OCI-LY1 (cell line): ENCODE results near the gene VPS52.
A peak's percentile ranks its signal among the peaks of the same experiment; 100 is the strongest.

ENCODE experiments used
- H2AFZ ChIP-seq: fragments of 200-600 bp; sonication (generic), shearing (Covaris generic); 2 replicates; pipeline ENCODE4 v1.6.0; 2014; ENCODE audit warnings: antibody characterized with exemption, mild to moderate bottlenecking, low read length
- H3F3A ChIP-seq: fragments of 200-600 bp; sonication (generic), shearing (Covaris generic); 2 replicates; pipeline ENCODE4 v1.6.0; 2014; ENCODE audit warnings: mild to moderate bottlenecking, antibody characterized with exemption, low read length, moderate library complexity; ENCODE audit not compliant: insufficient read depth
- H3K27ac ChIP-seq: fragments of 200-600 bp; sonication (generic); 2 replicates; pipeline ENCODE4 v1.5.1; 2014; ENCODE audit warnings: low read length, mixed run types, mild to moderate bottlenecking, low read depth; ENCODE audit not compliant: poor library complexity, severe bottlenecking
- H3K27me3 ChIP-seq: fragments of 200-600 bp; sonication (generic); 2 replicates; pipeline ENCODE4 v1.6.0; 2014; ENCODE audit warnings: antibody characterized with exemption, mild to moderate bottlenecking, low read length, moderate library complexity; ENCODE audit not compliant: insufficient read depth
- H3K36me3 ChIP-seq: fragments of 200-600 bp; sonication (generic); 2 replicates; pipeline ENCODE4 v1.6.1; 2014; ENCODE audit warnings: mild to moderate bottlenecking, antibody characterized with exemption, low read length, moderate library complexity, mixed read lengths; ENCODE audit not compliant: insufficient read depth
- H3K4me1 ChIP-seq: fragments of 200-600 bp; sonication (generic); 2 replicates; pipeline ENCODE4 v1.5.1; 2014; ENCODE audit warnings: mild to moderate bottlenecking, low read length, moderate library complexity; ENCODE audit not compliant: insufficient read depth, severe bottlenecking
- H3K4me2 ChIP-seq: fragments of 200-600 bp; sonication (generic), shearing (Covaris generic); 2 replicates; pipeline ENCODE4 v1.6.1; 2014; ENCODE audit warnings: low read length
- H3K4me3 ChIP-seq: fragments of 200-600 bp; sonication (generic); 2 replicates; pipeline ENCODE4 v1.5.1; 2014; ENCODE audit warnings: low read length, low read depth, mild to moderate bottlenecking, mixed read lengths; ENCODE audit not compliant: poor library complexity, severe bottlenecking
- H3K79me2 ChIP-seq: fragments of 200-600 bp; shearing (Covaris generic); 2 replicates; pipeline ENCODE4 v1.6.1; 2016; ENCODE audit warnings: mixed run types, low read length, mixed read lengths; ENCODE audit not compliant: insufficient read depth
- H3K9ac ChIP-seq: fragments of 200-600 bp; sonication (generic), shearing (Covaris generic); 2 replicates; pipeline ENCODE4 v1.6.1; 2014; ENCODE audit warnings: mild to moderate bottlenecking, low read length, mixed read lengths
- H3K9me2 ChIP-seq: fragments of 200-600 bp; sonication (generic), shearing (Covaris generic); 2 replicates; pipeline ENCODE4 v1.6.1; 2014; ENCODE audit warnings: low read depth, mild to moderate bottlenecking, low read length, mixed read lengths
- H3K9me3 ChIP-seq: fragments of 200-600 bp; shearing (Covaris generic); 2 replicates; pipeline ENCODE4 v1.6.1; 2014; ENCODE audit warnings: low read length, mixed read lengths
- H4K20me1 ChIP-seq: fragments of 200-600 bp; sonication (generic), shearing (Covaris generic); 2 replicates; pipeline ENCODE4 v1.6.0; 2016; ENCODE audit warnings: mild to moderate bottlenecking, low read length; ENCODE audit not compliant: insufficient read depth
- CTCF ChIP-seq: fragments of 200-600 bp; sonication (generic), shearing (Covaris generic); IDR thresholded peaks from 2 replicates; pipeline ENCODE4 v1.5.1; 2017; ENCODE audit warnings: mild to moderate bottlenecking, antibody characterized with exemption, low read length, moderate library complexity, mixed read lengths
- EZH2 ChIP-seq: fragments of 200-600 bp; sonication (generic), shearing (Covaris generic); IDR thresholded peaks from 2 replicates; pipeline ENCODE4 v1.8.0; 2017; ENCODE audit warnings: borderline replicate concordance, mixed run types, mild to moderate bottlenecking, antibody characterized with exemption, low read length, moderate library complexity, mixed read lengths

The VPS52 gene

GRCh38 chr6:33203443-33204164, 68.1 kb downstream of the VPS52 start:
- Histone ChIP-seq H3K9me3 (no peaks in the 10 kb centered on the region), H3K27ac (no peak overlapping the region), H3K4me2 (peak overlapping the region; percentile 86; the same call in 1 of the 2 replicates), H4K20me1 (no peaks in the 10 kb centered on the region), H3K9me2 (no peaks in the 10 kb centered on the region), H3K4me1 (peaks cover 49% of the 10 kb centered on the region), H2AFZ (no peak overlapping the region), H3F3A (0 out of 2 replicates have a peak, but pooled peaks cover 4% of the 10 kb centered on the region), H3K79me2 (no peaks in the 10 kb centered on the region), H3K36me3 (peaks cover 24% of the 10 kb centered on the region; the same call in 1 of the 2 replicates), H3K4me3 (peak overlapping the region; percentile 90), H3K27me3 (no peaks in the 10 kb centered on the region), H3K9ac (no peak overlapping the region)
- TF ChIP-seq CTCF: no peak
- no peak for TF ChIP-seq EZH2

GRCh38 chr6:33202799-33203198, 68.9 kb downstream of the VPS52 start:
- no peaks in the 10 kb centered on the region for H3K9me2 ChIP-seq
- TF ChIP-seq EZH2 (no peak), CTCF (no peak)
- H3K4me2 ChIP-seq: no peak overlapping the region
- H3F3A ChIP-seq: 0 out of 2 replicates have a peak, but pooled peaks cover 4% of the 10 kb centered on the region
- H2AFZ ChIP-seq: no peak overlapping the region
- H3K36me3 ChIP-seq: peaks cover 24% of the 10 kb centered on the region; the same call in 1 of the 2 replicates
- H3K4me3 ChIP-seq: no peak overlapping the region
- H3K27ac ChIP-seq: no peak overlapping the region
- H4K20me1 ChIP-seq: no peaks in the 10 kb centered on the region
- H3K4me1 ChIP-seq: peaks cover 54% of the 10 kb centered on the region
- H3K27me3 ChIP-seq: no peaks in the 10 kb centered on the region
- H3K9me3 ChIP-seq: no peaks in the 10 kb centered on the region
- no peaks in the 10 kb centered on the region for H3K79me2 ChIP-seq
- H3K9ac ChIP-seq: no peak overlapping the region

- no peak for TF ChIP-seq CTCF
- no peak for TF ChIP-seq EZH2
These were observed 69.7 kb downstream of the VPS52 start for GRCh38 chr6:33201935-33202334.

More at GRCh38 chr6:33201935-33202334, 69.7 kb downstream of the VPS52 start:
- Histone ChIP-seq H3K4me3 (peak overlapping the region; percentile 91), H3K79me2 (no peaks in the 10 kb centered on the region), H2AFZ (no peak overlapping the region), H3K9me2 (no peaks in the 10 kb centered on the region), H3K9ac (peak overlapping the region; percentile 85; the same call in 1 of the 2 replicates), H3F3A (0 out of 2 replicates have a peak, but pooled peaks cover 4% of the 10 kb centered on the region), H3K27ac (no peak overlapping the region), H3K4me1 (peaks cover 49% of the 10 kb centered on the region), H3K27me3 (no peaks in the 10 kb centered on the region), H3K4me2 (peak overlapping the region; percentile 95), H4K20me1 (no peaks in the 10 kb centered on the region), H3K36me3 (peaks cover 28% of the 10 kb centered on the region; the same call in 1 of the 2 replicates), H3K9me3 (no peaks in the 10 kb centered on the region)
